GM18907 (cell line): ENCODE data around the gene SLC7A6OS.
A peak's percentile ranks its signal among the peaks of the same experiment; 100 is the strongest.

Experiments used
- ATAC-seq: cut with Tn5 transposase; IDR thresholded peaks from one replicate; pipeline ENCODE4 v1.9.1; 2021; ENCODE audit warnings: mild to moderate bottlenecking, moderate library complexity; ENCODE audit not compliant: unreplicated experiment

Gene SLC7A6OS

DNA sequence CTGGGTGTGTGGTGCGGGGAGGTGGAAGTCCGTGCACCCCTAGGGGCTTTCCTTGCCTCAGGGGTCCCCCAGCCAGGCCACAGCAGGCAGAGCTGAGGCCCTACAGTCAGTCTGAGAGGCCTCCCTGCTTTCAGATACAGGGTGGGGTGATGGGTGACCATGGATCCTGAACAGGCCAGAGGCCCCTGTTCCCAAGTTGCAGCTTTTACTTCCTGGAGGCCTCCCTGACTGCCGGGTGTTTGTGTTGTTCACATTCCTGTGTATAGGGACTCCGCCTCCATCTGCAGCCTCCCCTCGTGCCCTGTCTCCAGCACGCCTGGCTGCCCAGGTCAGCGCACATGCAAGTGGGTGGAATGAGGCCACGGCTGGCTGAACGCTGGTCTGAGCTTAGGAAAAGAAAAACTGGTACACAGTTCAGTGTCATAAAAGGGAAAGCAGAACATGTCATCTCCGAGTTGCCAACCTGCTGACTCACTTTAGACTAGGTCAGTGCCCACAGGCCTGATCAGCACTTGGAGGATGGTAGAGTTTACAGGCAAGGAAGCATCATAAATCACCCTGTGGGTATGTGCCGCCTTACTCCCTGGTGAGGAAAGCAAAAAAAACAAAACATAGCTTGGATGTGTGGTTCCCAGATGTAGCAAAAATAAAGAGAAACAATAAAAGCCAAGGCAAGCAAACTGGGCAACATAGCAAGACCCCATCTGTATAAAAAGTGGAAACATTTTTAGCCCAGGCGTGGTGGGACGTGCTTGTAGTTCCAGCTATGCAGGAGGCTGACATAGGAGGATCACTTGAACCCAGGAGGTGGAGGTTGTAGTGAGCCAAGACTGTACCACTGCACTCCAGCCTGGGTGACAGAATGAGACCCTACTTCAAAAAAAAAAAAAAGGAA, 52.6 kb downstream of the SLC7A6OS start:
- peak; percentile 22 for ATAC-seq

DNA sequence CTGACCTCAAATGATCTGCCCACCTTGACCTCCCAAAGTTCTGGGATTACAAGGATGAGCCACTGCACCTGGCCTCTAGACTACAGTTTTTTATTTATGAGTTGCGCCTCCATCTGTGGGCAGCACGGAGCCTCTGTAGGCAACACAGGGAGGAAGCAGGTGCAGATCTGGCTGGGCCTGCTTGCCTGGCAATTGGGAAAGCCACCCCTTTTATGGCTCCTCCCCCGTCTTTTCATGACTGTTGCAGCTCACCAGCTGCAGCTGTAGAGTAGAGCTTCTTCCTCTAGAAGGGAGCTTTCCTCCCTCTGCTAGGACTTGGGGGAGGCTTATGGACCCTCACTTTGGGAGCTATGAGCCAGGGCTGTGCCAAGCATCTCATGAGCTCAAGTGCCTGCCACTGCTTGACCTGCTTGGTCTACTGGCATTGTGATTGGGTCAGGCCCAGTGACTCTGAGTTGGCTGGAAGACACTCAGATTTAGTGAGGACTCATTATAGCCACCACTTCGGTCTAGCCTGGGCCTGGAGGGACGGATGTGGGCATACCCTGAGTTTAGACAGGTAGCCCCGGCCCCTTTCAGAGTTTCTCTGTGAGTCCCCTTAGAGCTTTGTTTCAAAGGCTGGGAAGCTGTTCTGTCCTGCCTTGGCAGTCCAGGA, 53.4 kb downstream of the SLC7A6OS start:
- peak; percentile 46 for ATAC-seq

DNA sequence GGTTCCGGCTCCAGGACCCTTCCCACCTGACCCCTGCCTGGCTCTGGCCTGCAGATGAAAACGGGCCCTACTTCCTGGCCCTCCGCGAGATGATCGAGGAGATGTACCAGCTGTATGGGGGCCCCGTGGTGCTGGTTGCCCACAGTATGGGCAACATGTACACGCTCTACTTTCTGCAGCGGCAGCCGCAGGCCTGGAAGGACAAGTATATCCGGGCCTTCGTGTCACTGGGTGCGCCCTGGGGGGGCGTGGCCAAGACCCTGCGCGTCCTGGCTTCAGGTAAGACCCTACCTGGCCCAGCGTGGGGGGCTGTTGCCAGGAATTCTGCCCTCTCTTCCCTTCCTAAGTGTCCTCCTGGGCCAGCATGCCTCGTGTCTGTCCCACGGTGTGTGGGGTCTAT, 55.0 kb downstream of the SLC7A6OS start:
- no peak for ATAC-seq

DNA sequence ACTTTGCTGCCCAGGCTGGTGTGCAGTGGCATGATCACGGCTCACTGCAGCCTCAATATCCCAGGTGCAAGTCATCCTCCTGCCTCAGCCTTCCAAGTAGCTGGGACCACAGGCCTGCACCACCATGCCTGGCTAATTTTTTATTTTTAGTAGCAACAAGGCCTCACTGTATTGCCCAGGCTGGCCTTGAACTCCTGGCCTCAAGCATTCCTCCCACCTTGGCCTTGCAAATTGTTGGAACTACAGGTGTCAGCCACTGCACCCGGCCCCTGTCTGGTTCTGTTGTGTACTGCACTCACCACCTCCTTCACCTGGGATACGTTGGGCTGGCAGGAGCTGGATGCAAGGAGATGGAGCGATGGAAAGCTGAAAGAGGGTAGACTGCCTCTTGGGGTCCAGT, 57.0 kb downstream of the SLC7A6OS start:
- ATAC-seq: no peak

DNA sequence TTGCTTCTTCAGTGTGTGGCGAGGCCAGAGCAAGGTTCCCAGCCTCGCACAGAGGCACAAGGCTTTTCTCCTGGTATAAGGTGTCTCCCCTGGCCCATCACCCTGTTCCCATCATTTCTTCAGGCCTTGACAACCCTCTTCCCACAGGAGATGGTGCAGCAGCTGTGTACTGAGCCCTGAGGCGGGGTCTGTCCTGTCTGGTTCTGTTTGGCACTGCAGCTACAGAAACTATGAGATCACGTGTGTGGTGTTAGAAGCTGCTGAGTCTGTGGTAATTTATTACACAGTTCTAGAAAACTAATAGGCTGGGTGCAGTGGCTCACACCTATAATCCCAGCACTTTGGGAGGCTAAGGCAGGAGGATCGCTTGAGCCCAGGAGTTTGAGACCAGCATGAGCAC, 58.4 kb downstream of the SLC7A6OS start:
- no peak for ATAC-seq

DNA sequence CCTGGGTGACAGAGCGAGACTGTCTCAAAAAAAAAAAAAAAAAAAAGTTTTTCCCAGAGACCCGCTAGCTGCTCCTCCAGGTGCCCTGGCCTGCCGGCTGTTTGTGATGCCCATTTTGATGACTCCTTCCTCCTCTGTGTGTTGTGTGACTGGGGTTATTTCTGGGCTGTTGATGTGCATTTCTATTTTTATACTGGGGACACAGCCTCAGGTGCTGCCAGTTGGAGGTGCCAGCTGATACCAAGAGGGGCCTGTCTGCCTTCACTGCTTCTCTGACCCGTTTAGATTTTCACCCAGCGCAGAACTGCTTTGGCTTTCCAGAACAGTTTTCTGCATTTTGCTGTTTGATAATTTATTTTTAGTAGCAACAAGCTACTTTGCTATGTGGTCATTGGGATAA, 58.9 kb downstream of the SLC7A6OS start:
- no peak for ATAC-seq

DNA sequence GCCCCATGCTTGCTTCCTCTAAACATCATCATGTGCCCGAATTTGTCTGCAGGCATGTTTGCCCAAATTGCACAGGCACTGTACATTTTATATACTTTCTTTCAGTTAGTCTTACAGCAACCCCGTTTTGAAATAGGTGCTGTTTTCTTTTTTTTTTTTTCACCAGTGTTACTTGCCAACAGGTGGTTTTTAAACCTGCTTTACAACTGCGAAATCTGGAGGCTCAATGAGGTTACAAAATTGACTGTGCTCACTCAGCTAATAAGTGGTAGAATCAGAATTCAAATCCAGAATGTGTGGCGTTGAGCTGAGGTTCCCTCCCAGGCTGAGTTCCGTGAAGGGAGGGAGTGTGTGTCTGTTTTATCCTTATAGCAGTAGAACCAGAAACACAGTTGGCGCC, 59.8 kb downstream of the SLC7A6OS start:
- no peak for ATAC-seq

DNA sequence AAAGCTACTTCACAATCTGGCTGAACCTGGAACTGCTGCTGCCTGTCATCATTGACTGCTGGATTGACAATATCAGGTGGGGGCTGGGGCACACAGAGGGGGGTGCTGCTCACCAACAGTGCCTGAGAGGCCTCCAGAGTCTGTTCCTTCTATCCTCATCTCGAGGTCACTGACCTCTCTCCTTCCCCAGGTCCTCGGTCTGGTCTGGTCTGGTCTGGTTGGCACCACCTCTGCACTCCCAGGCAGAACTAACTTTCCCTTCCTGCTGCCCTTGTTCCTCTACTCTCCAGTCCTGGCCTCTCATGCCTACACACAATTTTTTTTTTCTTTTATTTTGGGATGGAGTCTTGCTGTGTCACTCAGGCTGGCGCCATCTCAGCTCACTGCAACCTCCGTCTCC, 61.4 kb downstream of the SLC7A6OS start:
- no peak for ATAC-seq
